ENCODE data around the gene GGCX. TPM values are rescaled to one million over a fixed set of nuclear protein-coding genes. Genes with fewer than 3 reads are reported as not detected.

The GGCX gene
- total and polyA plus RNA-seq, 2 of the 13 experiments (the other 11 are each of a cell fraction or from before 2014, with no cell fraction given), result 72.5 to 103 TPM

- TF ChIP-seq HOXA9 (CRISPR knock-in tag; IDR thresholded peaks at IDR 0.05; ENCODE audit: borderline replicate concordance) (peak; percentile 64; the same call in 1 of the 2 replicates), ZNF510 (CRISPR knock-in tag; IDR thresholded peaks at IDR 0.05; ENCODE audit: low read depth) (peak; percentile 83; the same call in 1 of the 2 replicates), MATR3 (CRISPR knock-in tag; IDR thresholded peaks at IDR 0.05) (no peak), TFDP2 (CRISPR knock-in tag; IDR thresholded peaks at IDR 0.05) (peak; percentile 70), NFIB (CRISPR knock-in tag; IDR thresholded peaks at IDR 0.05; ENCODE audit: borderline replicate concordance) (no peak), ZNF230 (CRISPR knock-in tag; IDR thresholded peaks at IDR 0.05) (peak; percentile 94), DR1 (CRISPR knock-in tag; IDR thresholded peaks at IDR 0.05) (no peak; the same call in 1 of the 2 replicates), ZFP41 (CRISPR knock-in tag; IDR thresholded peaks at IDR 0.05; ENCODE audit: borderline replicate concordance) (peak; percentile 58; the same call in 1 of the 2 replicates), MYNN (CRISPR knock-in tag; IDR thresholded peaks at IDR 0.05; ENCODE audit: low read depth) (no peak), RBM22 (optimal IDR thresholded peaks at IDR 0.05; ENCODE audit: low read length) (no peak), ZNF292 (CRISPR knock-in tag; IDR thresholded peaks at IDR 0.05; ENCODE audit: borderline replicate concordance, low read depth) (no peak; the same call in 1 of the 2 replicates), ZNF782 (CRISPR knock-in tag; IDR thresholded peaks at IDR 0.05; ENCODE audit: borderline replicate concordance) (0 out of 2 replicates have a peak, but pooled peaks have one; percentile 74), ZNF274 (CRISPR knock-in tag; IDR thresholded peaks at IDR 0.05) (peak; percentile 33; the same call in 1 of the 2 replicates), PHF21A (CRISPR knock-in tag; IDR thresholded peaks at IDR 0.05) (no peak), ZNF33A (CRISPR knock-in tag; IDR thresholded peaks at IDR 0.05; ENCODE audit: borderline replicate concordance) (peak; percentile 7; the same call in 1 of the 2 replicates), HMGXB3 (CRISPR knock-in tag; IDR thresholded peaks at IDR 0.05; ENCODE audit: borderline replicate concordance) (no peak; the same call in 1 of the 2 replicates), FOXO1 (CRISPR knock-in tag; IDR thresholded peaks at IDR 0.05) (peak; percentile 58; the same call in 1 of the 2 replicates), LCORL (IDR thresholded peaks at IDR 0.05) (no peak), LCORL (CRISPR knock-in tag; IDR thresholded peaks at IDR 0.05) (0 out of 2 replicates have a peak, but pooled peaks have one; percentile 44), SKIL (CRISPR knock-in tag; IDR thresholded peaks at IDR 0.05; ENCODE audit: borderline replicate concordance) (peak; percentile 77; the same call in 1 of the 2 replicates), IRF2 (CRISPR knock-in tag; IDR thresholded peaks at IDR 0.05) (peak; percentile 48; the same call in 1 of the 2 replicates), ZBTB38 (CRISPR knock-in tag; IDR thresholded peaks at IDR 0.05) (peak; percentile 76)
Observed at GRCh38 chr2:85584354-85584856, 23.1 kb upstream of the GGCX start, which contains the start of gene VAMP5 (continued).

Data from HepG2 (cell line).